Smooth muscle cell (in vitro differentiated cells): ENCODE data around the gene IL20RA. TPM values are rescaled to one million over a fixed set of nuclear protein-coding genes. Genes with fewer than 3 reads are reported as not detected.
A peak's percentile ranks its signal among the peaks of the same experiment; 100 is the strongest.

Experiments used
- DNase-seq: peaks from one replicate; lab custom pipeline; 2025; ENCODE audit not compliant: unreplicated experiment; lab: John Stamatoyannopoulos, UW
- H2AFZ ChIP-seq: fragments of 200-600 bp; sonication (generic); 2 replicates; pipeline ENCODE4 v1.6.0; 2016; ENCODE audit warnings: antibody characterized with exemption, low read depth, mild to moderate bottlenecking
- H3F3A ChIP-seq: fragments of 200-600 bp; sonication (generic); 2 replicates; pipeline ENCODE4 v1.6.0; 2017; ENCODE audit warnings: antibody characterized with exemption, low read depth
- H3K27ac ChIP-seq: fragments of 200-600 bp; sonication (generic); 2 replicates; pipeline ENCODE4 v1.5.1; 2016; ENCODE audit warnings: low read depth, mild to moderate bottlenecking
- H3K27me3 ChIP-seq: fragments of 200-600 bp; sonication (generic); 2 replicates; pipeline ENCODE4 v1.6.1; 2016; ENCODE audit warnings: low read depth, mild to moderate bottlenecking
- H3K36me3 ChIP-seq: fragments of 200-600 bp; sonication (generic); 2 replicates; pipeline ENCODE4 v1.5.1; 2016; ENCODE audit warnings: low read depth
- H3K4me1 ChIP-seq: fragments of 200-600 bp; sonication (generic); 2 replicates; pipeline ENCODE4 v1.5.1; 2016; ENCODE audit warnings: low read depth
- H3K4me2 ChIP-seq: fragments of 200-600 bp; sonication (generic); 2 replicates; pipeline ENCODE4 v1.6.0; 2016; ENCODE audit warnings: mild to moderate bottlenecking
- H3K4me3 ChIP-seq: fragments of 200-600 bp; sonication (generic); 2 replicates; pipeline ENCODE4 v1.5.1; 2016; ENCODE audit warnings: mild to moderate bottlenecking
- H3K79me2 ChIP-seq: fragments of 200-600 bp; sonication (generic); 2 replicates; pipeline ENCODE4 v1.6.0; 2016; ENCODE audit warnings: low read depth, mild to moderate bottlenecking
- H3K9ac ChIP-seq: fragments of 200-600 bp; sonication (generic); 2 replicates; pipeline ENCODE4 v1.6.0; 2016; ENCODE audit warnings: low read depth
- H3K9me3 ChIP-seq: fragments of 200-600 bp; sonication (generic); replicated peaks from 2 replicates; pipeline ENCODE4 v1.5.1; 2016; ENCODE audit warnings: low read depth
- H4K20me1 ChIP-seq: fragments of 200-600 bp; sonication (generic); 2 replicates; pipeline ENCODE4 v1.6.0; 2016; ENCODE audit warnings: low read depth
- WGBS: methylation state at CpG from one replicate; pipeline ENCODE4 v1.1.7; 2016; ENCODE audit warnings: low lambda C conversion rate; 5-methylcytosine and 5-hydroxymethylcytosine counted together
- polyA plus RNA-seq: library from polyadenylated mRNA; unstranded; fragments of >200 nt; fragmentation: Nextera tagmentation; extraction: Ambion mirVana; gene quantifications from 2 replicates; pipeline ENCODE4 v1.2.1, GENCODE V29; 2016
- total RNA-seq: library from RNA; depleted of rRNA; stranded (reverse); fragments of >200 nt; gene quantifications from 2 replicates; pipeline ENCODE4 v1.2.3, GENCODE V29; 2014
- TF ChIP-seq, protein P1 (sequence below): fragments of 200-600 bp; sonication (generic); IDR thresholded peaks from 2 replicates; pipeline ENCODE4 v1.5.1; 2017; ENCODE audit warnings: borderline replicate concordance, mild to moderate bottlenecking, antibody characterized with exemption; ENCODE audit not compliant: insufficient read depth, poor library complexity, severe bottlenecking

The IL20RA gene
- total and polyA plus RNA-seq, 2 experiments from 2014 or later = 0.46 to 2.9 TPM

DNA sequence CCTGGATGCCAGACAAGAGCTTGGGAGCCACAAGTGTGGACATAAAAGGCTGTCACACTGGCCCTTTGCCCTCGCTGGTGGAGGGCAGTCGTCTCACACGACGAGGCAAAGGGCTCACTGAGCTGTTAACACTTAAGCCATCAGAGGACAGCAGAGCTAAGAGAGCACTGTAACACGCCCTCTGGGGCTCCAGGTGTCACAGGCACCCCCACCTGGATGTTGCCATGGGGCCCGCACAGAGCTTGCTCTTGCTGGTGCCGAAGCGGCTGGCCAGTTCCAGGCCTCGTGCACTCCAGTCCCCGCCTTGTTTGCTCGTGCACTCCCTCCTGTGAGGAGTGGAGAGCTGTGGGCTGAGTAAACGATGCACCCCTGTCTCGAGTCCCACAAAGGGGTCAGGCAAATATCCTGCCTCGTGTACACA lies 85.3 kb downstream of the IL20RA start:
- Histone ChIP-seq H4K20me1 (no peaks in the 10 kb centered on the region), H3K9me3 (no peaks in the 10 kb centered on the region), H2AFZ (no peak overlapping the region), H3K27ac (no peak overlapping the region), H3F3A (no peaks in the 10 kb centered on the region), H3K4me3 (no peak overlapping the region), H3K79me2 (no peaks in the 10 kb centered on the region), H3K36me3 (no peaks in the 10 kb centered on the region), H3K4me2 (no peak overlapping the region), H3K9ac (no peak overlapping the region), H3K27me3 (peaks cover 33% of the 10 kb centered on the region), H3K4me1 (peaks cover 15% of the 10 kb centered on the region)
- DNase-seq = no peak
- TF ChIP-seq, protein P1, sequence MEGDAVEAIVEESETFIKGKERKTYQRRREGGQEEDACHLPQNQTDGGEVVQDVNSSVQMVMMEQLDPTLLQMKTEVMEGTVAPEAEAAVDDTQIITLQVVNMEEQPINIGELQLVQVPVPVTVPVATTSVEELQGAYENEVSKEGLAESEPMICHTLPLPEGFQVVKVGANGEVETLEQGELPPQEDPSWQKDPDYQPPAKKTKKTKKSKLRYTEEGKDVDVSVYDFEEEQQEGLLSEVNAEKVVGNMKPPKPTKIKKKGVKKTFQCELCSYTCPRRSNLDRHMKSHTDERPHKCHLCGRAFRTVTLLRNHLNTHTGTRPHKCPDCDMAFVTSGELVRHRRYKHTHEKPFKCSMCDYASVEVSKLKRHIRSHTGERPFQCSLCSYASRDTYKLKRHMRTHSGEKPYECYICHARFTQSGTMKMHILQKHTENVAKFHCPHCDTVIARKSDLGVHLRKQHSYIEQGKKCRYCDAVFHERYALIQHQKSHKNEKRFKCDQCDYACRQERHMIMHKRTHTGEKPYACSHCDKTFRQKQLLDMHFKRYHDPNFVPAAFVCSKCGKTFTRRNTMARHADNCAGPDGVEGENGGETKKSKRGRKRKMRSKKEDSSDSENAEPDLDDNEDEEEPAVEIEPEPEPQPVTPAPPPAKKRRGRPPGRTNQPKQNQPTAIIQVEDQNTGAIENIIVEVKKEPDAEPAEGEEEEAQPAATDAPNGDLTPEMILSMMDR = no peak
- WGBS = 47% methylated on average over 14 of the region's 14 CpGs

DNA sequence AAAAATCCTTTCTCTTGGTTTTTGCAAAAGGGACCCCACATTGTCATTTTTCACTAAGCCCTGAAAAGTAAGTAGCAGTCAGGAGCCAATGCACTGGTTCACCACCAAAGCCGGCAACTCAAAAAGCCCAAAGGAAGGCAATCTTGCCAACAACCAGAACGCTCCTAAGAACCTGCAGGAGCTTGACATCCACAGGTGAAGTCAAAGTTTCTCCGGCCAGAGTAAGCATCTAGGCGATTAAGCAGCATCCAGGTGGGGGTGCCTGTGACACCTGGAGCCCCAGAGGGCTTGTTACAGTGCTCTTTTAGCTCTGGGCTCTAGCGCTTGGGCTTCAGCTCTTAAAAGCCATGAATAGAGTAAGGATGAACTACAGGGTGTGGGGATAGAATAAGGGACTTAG lies 86.6 kb downstream of the IL20RA start:
- Histone ChIP-seq H3F3A (no peaks in the 10 kb centered on the region), H3K4me3 (no peak overlapping the region), H3K36me3 (no peaks in the 10 kb centered on the region), H3K4me1 (peaks cover 15% of the 10 kb centered on the region), H3K9ac (no peak overlapping the region), H3K79me2 (no peaks in the 10 kb centered on the region), H3K9me3 (no peaks in the 10 kb centered on the region), H3K27ac (no peak overlapping the region), H3K27me3 (peaks cover 26% of the 10 kb centered on the region), H2AFZ (no peak overlapping the region), H4K20me1 (no peaks in the 10 kb centered on the region), H3K4me2 (no peak overlapping the region)
- 80% methylated on average over 5 of the region's 5 CpGs for WGBS
- TF ChIP-seq, protein P1 = no peak
- DNase-seq = no peak

DNA sequence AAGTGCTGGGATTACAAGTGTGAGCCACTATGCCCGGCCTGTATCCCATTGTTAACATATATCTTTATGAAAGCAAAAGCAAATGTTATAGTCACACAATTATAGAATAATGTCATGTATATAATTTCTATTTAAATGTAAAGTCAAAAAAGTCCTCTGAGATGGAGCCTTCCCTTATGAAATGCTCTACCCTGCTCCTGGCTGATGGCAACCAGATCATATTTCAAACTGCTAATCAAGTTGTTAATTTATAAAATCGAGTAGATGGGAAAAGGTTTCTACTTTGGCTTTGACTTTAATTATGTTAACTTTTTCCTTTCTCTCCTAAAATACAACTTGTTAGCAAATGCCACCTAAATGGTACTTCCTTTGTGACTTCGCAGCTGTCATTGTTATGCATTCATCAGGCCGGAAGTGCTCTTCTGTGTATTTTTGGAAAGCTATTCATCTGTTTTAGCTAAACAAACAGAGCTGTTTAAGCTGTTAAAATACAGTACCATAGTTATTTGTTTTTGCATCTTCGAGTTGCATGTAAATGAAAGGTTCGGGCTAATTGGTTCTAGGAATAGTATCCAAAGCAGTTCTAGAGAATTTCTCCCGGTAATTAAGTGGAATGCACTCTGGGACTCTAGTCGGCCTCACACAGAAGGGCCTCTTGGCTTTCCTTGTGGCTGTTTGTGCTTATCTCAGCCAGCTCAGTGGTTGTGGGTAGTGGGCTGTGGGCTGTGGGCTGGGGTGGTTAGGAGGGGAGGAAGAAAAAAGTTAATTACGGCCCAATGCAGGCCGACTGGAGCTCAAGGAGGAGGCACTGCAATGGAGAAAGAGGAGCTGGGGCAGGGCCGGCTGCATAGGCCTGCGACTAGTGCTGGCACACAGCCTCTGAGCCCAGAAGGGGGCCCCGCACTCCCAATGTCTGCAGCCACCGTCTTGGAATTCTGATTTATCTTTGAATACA lies 87.9 kb downstream of the IL20RA start:
- Histone ChIP-seq H3K4me1 (peaks cover 8% of the 10 kb centered on the region), H3K27ac (no peak overlapping the region), H3K79me2 (no peaks in the 10 kb centered on the region), H2AFZ (peak overlapping the region; percentile 52), H3K4me2 (peak overlapping the region; percentile 21), H3K9me3 (no peaks in the 10 kb centered on the region), H3K36me3 (no peaks in the 10 kb centered on the region), H3K4me3 (no peak overlapping the region), H3K9ac (no peak overlapping the region), H3K27me3 (peaks cover 26% of the 10 kb centered on the region), H4K20me1 (no peaks in the 10 kb centered on the region), H3F3A (no peaks in the 10 kb centered on the region)
- TF ChIP-seq, protein P1 = no peak
- 32% methylated on average over 14 of the region's 14 CpGs for WGBS
- no peak for DNase-seq
